ENCODE data around the gene AGBL1.

The AGBL1 gene

DNA sequence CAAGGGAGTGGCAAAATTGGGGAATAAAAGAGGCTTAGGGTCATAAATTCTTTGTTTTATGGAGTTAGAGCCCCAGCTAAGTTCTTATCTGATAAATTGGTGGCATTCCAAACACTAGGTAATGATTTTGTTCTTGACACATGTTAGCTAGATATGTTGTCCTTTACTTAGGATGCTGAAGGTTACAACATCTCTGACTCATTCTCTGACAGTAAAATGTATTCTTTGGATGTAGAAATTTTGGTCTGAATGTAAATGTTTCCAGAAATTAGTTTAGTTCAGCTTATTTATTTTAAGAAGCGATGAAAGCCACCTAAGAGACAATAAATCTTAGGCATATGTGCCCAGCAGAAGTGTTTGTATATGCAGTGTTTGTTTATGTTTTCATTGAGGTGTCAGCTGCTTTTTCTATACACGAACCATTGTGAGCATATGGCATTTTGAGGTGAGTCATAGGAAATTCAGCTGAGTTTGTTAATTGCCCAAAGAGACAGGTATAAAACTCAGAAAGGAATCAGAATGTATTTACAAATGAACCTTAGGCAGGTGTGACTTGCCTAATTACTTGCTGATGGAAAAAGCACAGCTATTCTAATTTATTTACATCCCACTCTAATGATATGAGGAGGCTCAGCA lies 247.7 kb downstream of the AGBL1 start:
- Mint-ChIP-seq H3K27me3 (ENCODE audit: low read depth, poor library complexity) (peaks cover 10% of the 10 kb centered on the region), H3K27ac (no peak overlapping the region), H3K4me3 (no peak overlapping the region), H3K9me3 (peaks cover 33% of the 10 kb centered on the region), H3K4me1 (no peaks in the 10 kb centered on the region), H3K36me3 (ENCODE audit: low read depth) (no peaks in the 10 kb centered on the region)
- TF ChIP-seq, protein P1, sequence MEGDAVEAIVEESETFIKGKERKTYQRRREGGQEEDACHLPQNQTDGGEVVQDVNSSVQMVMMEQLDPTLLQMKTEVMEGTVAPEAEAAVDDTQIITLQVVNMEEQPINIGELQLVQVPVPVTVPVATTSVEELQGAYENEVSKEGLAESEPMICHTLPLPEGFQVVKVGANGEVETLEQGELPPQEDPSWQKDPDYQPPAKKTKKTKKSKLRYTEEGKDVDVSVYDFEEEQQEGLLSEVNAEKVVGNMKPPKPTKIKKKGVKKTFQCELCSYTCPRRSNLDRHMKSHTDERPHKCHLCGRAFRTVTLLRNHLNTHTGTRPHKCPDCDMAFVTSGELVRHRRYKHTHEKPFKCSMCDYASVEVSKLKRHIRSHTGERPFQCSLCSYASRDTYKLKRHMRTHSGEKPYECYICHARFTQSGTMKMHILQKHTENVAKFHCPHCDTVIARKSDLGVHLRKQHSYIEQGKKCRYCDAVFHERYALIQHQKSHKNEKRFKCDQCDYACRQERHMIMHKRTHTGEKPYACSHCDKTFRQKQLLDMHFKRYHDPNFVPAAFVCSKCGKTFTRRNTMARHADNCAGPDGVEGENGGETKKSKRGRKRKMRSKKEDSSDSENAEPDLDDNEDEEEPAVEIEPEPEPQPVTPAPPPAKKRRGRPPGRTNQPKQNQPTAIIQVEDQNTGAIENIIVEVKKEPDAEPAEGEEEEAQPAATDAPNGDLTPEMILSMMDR (IDR thresholded peaks at IDR 0.05), result no peak
- DNase-seq, result no peak

GRCh38 chr15:86328658-86329057 lies 249.0 kb downstream of the AGBL1 start:
- peaks cover 33% of the 10 kb centered on the region for H3K9me3 Mint-ChIP-seq
- H3K27ac Mint-ChIP-seq, result no peak overlapping the region
- H3K4me1 Mint-ChIP-seq, result no peaks in the 10 kb centered on the region
- no peaks in the 10 kb centered on the region for H3K36me3 Mint-ChIP-seq (ENCODE audit: low read depth)
- TF ChIP-seq, protein P1 (IDR thresholded peaks at IDR 0.05), result no peak
- peaks cover 10% of the 10 kb centered on the region for H3K27me3 Mint-ChIP-seq (ENCODE audit: low read depth, poor library complexity)
- no peak overlapping the region for H3K4me3 Mint-ChIP-seq
- DNase-seq, result peak; percentile 3

GRCh38 chr15:86329311-86330013 lies 249.8 kb downstream of the AGBL1 start:
- Mint-ChIP-seq H3K27me3 (ENCODE audit: low read depth, poor library complexity) (peaks cover 11% of the 10 kb centered on the region), H3K9me3 (peaks cover 33% of the 10 kb centered on the region), H3K4me1 (no peaks in the 10 kb centered on the region), H3K27ac (no peak overlapping the region), H3K4me3 (no peak overlapping the region), H3K36me3 (ENCODE audit: low read depth) (no peaks in the 10 kb centered on the region)
- TF ChIP-seq, protein P1 (IDR thresholded peaks at IDR 0.05), result no peak
- DNase-seq, result no peak

GRCh38 chr15:86333819-86334218 lies 254.1 kb downstream of the AGBL1 start:
- H3K9me3 Mint-ChIP-seq, result peaks cover 27% of the 10 kb centered on the region

GRCh38 chr15:86336051-86336788 lies 256.5 kb downstream of the AGBL1 start:
- no peak for DNase-seq
- TF ChIP-seq, protein P1 (IDR thresholded peaks at IDR 0.05), result no peak
- Mint-ChIP-seq H3K4me1 (no peaks in the 10 kb centered on the region), H3K9me3 (peaks cover 7% of the 10 kb centered on the region), H3K4me3 (no peak overlapping the region), H3K27ac (no peak overlapping the region), H3K27me3 (ENCODE audit: low read depth, poor library complexity) (peaks cover 7% of the 10 kb centered on the region), H3K36me3 (ENCODE audit: low read depth) (no peaks in the 10 kb centered on the region)

More at GRCh38 chr15:86333819-86334218, 254.1 kb downstream of the AGBL1 start:
- no peak overlapping the region for H3K4me3 Mint-ChIP-seq
- TF ChIP-seq, protein P1 (IDR thresholded peaks at IDR 0.05), result no peak
- peaks cover 9% of the 10 kb centered on the region for H3K27me3 Mint-ChIP-seq (ENCODE audit: low read depth, poor library complexity)
- DNase-seq, result no peak
- H3K27ac Mint-ChIP-seq, result no peak overlapping the region
- no peaks in the 10 kb centered on the region for H3K36me3 Mint-ChIP-seq (ENCODE audit: low read depth)
- no peaks in the 10 kb centered on the region for H3K4me1 Mint-ChIP-seq

All from nephron progenitor cell (in vitro differentiated cells).